ENCODE data around the gene ODAD3. TPM values are rescaled to one million over a fixed set of nuclear protein-coding genes. Genes with fewer than 3 reads are reported as not detected.
"Not testable (repeated sequence)": the region's sequence is repeated elsewhere in the genome, so short reads cannot be mapped to it uniquely, and the experiment has no call there.

The ODAD3 gene
- total RNA-seq, 1 donor = 0.45 TPM

DNA sequence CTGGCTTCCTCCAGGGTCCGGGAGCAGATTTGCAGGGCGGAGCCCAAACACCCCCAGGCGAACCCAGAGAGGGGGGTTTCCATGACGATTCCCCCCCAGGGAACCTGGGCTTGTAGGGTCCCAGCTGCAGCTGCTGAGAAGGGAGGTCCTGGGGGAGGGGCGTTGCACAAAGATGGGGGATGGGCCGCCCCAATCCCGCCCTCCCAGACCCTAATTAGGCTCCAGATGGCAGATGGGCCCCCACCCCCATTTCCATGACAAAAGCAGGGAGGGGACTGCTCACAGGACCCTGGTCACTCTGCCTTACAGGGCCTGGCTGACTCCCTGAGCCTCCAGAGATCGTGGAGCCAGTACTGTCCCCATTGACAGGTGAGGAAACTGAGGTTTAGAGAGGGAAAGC lies 30.7 kb upstream of the ODAD3 start:
- no peak for DNase-seq (ENCODE audit: low read depth)
- no peak overlapping the region for H3K4me3 ChIP-seq (ENCODE audit: low read depth, low read length)
- TF ChIP-seq, protein P1, sequence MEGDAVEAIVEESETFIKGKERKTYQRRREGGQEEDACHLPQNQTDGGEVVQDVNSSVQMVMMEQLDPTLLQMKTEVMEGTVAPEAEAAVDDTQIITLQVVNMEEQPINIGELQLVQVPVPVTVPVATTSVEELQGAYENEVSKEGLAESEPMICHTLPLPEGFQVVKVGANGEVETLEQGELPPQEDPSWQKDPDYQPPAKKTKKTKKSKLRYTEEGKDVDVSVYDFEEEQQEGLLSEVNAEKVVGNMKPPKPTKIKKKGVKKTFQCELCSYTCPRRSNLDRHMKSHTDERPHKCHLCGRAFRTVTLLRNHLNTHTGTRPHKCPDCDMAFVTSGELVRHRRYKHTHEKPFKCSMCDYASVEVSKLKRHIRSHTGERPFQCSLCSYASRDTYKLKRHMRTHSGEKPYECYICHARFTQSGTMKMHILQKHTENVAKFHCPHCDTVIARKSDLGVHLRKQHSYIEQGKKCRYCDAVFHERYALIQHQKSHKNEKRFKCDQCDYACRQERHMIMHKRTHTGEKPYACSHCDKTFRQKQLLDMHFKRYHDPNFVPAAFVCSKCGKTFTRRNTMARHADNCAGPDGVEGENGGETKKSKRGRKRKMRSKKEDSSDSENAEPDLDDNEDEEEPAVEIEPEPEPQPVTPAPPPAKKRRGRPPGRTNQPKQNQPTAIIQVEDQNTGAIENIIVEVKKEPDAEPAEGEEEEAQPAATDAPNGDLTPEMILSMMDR (IDR thresholded peaks at IDR 0.05; ENCODE audit: insufficient read depth, low read length) = no peak

DNA sequence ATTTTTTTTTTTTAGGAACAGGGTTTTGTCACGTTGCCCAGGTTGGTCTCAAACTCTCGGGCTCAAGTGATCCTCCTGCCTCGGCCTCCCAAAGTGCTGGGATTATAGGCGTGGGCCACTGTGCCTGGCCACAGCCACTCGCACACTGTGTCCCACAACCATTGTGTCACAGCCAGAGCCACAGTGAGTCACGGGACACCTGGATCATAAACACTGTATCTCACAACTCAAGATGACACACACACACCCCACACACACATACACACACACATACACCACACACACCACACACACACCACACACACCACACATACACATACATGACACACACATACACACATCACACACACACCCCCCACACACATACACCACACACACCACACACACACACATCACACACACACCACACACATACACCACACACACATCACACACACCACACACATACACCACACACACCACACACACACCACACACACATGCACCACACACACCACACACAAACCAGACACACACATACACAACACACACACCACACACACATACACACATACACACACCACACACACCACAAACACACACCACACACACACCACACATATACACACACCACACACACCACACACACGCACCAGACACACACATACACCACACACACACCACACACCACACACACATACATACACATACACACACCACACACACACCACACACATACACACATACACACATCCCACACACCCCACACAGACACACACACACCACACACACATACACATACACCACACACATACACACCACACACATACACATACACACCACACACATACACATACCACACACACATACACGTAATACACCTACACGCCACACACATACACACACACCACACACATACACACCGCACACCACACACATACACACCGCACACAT lies 29.7 kb upstream of the ODAD3 start:
- DNase-seq (ENCODE audit: low read depth) = no peak
- H3K4me3 ChIP-seq (ENCODE audit: low read depth, low read length) = no peak overlapping the region
- TF ChIP-seq, protein P1 (IDR thresholded peaks at IDR 0.05; ENCODE audit: insufficient read depth, low read length) = no peak

DNA sequence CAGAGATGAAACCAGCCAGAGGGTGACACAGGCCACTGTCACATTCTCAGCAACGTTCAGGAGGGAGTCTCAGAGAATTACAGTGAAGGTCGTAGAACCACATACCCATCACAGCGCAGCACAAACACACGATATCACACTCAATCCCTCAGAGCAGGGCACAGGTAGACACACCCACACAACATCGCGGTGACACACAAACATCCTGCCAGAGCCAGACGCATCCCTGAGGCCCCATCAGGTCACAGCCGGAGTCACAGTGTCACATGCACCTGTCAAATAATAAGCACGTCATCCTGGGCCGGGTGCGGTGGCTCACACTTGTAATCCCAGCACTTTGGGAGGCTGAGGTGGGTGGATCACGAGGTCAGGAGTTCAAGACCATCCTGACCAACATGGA lies 28.5 kb upstream of the ODAD3 start:
- no peak for DNase-seq (ENCODE audit: low read depth)
- TF ChIP-seq, protein P1 (IDR thresholded peaks at IDR 0.05; ENCODE audit: insufficient read depth, low read length) = no peak
- no peak overlapping the region for H3K4me3 ChIP-seq (ENCODE audit: low read depth, low read length)

DNA sequence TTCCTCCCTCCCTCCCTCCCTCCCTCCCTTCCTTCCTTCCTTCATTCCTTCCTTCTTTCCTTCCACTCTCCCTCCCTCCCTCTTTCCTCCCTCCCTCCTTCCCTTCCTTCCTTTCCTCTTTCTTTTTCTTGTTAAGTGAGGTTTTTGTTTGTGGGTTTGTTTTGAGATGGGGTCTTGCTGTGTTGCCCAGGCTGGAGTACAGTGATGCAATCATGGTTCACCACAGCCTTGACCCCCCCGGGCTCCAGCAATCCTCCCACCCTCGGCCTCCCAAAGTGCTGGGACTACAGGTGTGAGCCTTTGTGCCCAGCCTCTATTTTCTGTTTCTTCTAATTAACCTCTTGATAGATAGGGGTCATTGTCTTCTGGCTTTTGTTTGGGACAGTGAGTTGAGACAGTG lies 26.5 kb upstream of the ODAD3 start:
- H3K4me3 ChIP-seq (ENCODE audit: low read depth, low read length) = no peak overlapping the region
- no peak for DNase-seq (ENCODE audit: low read depth)
- TF ChIP-seq, protein P1 (IDR thresholded peaks at IDR 0.05; ENCODE audit: insufficient read depth, low read length) = no peak

DNA sequence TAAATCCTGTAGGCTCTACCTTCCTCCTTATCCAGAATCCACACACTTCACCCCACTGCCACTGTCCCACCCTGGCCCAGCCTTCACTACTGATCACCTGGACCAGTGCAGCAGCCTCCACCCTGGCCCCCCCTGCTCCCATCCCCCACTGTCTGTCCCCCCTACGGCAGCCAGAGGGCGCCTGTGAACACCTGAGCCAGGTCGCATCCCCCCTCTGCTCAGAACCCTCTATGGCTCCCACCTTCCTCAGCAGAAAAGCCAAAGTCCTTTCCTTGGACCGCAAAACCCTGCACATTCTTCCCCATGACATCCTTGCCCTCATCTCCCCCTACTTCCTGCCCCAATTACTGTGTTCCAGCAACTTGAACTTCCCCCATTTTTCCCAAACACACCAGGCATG lies 25.3 kb upstream of the ODAD3 start:
- no peak for DNase-seq (ENCODE audit: low read depth)
- TF ChIP-seq, protein P1 (IDR thresholded peaks at IDR 0.05; ENCODE audit: insufficient read depth, low read length) = peak; percentile 29
- H3K4me3 ChIP-seq (ENCODE audit: low read depth, low read length) = no peak overlapping the region

DNA sequence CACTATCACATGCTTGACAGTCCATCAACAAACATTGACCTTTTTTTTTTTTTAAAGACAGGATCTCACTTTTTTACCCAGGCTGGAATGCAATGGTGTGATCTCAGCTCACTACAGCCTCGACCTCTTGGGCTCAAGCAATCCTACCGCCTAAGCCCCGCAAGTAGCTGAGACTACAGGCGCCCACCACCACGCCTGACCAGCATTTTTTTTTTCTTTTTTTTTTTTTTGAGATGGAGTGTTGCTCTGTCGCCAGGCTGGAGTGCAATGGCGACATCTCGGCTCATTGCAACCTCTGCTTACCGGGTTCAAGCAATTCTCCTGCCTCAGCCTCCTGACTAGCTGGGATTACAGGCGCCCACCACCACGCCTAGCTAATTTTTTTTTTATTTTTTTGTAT lies 24.0 kb upstream of the ODAD3 start:
- not testable (repeated sequence) for H3K4me3 ChIP-seq (ENCODE audit: low read depth, low read length); DNase-seq (ENCODE audit: low read depth)

DNA sequence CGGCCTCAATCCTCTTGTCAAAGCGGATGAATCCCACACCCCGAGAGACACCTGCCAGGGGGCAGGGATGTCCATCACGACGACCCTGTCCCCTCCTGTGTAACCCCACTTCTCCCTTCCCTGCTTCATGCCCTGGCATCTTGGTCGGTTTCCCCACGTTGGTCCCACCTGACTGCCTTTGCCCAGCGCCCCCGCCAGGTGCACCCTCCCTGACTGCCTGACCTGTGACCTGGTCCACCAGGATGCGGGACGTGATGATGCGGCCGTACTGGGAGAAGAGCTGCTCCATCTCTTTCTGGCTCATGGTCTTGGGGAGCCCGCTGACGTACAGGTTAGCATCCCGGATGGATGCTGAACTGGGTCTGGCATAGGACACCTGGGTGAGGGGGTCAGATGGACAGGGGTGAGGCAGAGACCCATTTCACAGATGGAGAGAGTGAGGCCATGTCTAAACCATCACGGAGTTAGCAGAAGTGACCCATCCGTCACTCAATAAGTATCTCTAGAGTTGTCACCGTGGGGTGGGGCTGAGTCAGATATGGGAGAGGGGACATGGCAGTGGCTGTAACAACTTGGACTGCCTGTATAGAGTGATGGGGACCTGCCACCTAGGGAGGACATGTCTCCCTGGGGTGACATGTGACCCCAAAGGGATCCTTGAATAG lies 23.4 kb upstream of the ODAD3 start:
- no peak overlapping the region for H3K4me3 ChIP-seq (ENCODE audit: low read depth, low read length)
- TF ChIP-seq, protein P1 (IDR thresholded peaks at IDR 0.05; ENCODE audit: insufficient read depth, low read length) = no peak
- no peak for DNase-seq (ENCODE audit: low read depth)
